NCI-H2107 (cell line): ENCODE data around the gene ALK.

Experiments
- DNase-seq: peaks from one replicate; lab custom pipeline; 2025; lab: John Stamatoyannopoulos, UW

Gene ALK

GRCh38 chr2:29155578-29155977 is 765.8 kb downstream of the ALK start:
- no peak for DNase-seq

- no peak for DNase-seq
Observed at GRCh38 chr2:29154610-29155009, 766.8 kb downstream of the ALK start.

- no peak for DNase-seq
Observed at GRCh38 chr2:29147963-29148362, 773.4 kb downstream of the ALK start.

GRCh38 chr2:29146197-29146596 is 775.2 kb downstream of the ALK start:
- no peak for DNase-seq

- no peak for DNase-seq
Observed at GRCh38 chr2:29143657-29144056, 777.7 kb downstream of the ALK start.
